ENCODE data around the gene WDR72.

WDR72 gene

GRCh38 chr15:53470743-53471142 lies 288.7 kb downstream of the WDR72 start:
- Histone ChIP-seq H3K36me3 (replicated peaks) (no peaks in the 10 kb centered on the region), H3K27me3 (ENCODE audit: low read depth) (no peaks in the 10 kb centered on the region), H3K4me3 (no peak overlapping the region), H3K4me1 (no peaks in the 10 kb centered on the region), H3K9me3 (no peaks in the 10 kb centered on the region)
- DNase-seq (ENCODE audit: low spot score in 2 of 2), result no peak
- in situ Hi-C loops (cut with MboI; ENCODE audit: low sequenced_read_pairs), result no loop called here

DNA sequence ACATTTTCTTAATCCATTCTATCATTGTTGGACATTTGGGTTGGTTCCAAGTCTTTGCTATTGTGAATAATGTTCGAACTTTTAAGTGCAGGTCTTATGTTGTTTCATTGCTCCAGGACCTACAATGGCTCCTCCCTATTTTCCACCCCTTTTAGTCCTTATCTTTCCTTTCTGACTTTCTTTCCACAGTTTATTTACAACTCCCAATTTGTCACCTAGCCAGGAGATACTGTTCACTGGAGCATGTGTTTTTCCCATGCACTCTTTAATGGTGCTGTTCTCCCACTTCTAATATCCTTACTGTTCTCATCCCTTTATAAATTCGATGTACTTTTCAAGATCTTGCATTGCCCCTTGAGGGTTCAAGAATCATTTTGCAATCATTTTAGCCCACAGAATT lies 290.0 kb downstream of the WDR72 start:
- in situ Hi-C loops (cut with MboI; ENCODE audit: low sequenced_read_pairs), result no loop called here
- H3K9me3 ChIP-seq, result no peaks in the 10 kb centered on the region
- no peaks in the 10 kb centered on the region for H3K36me3 ChIP-seq (replicated peaks)
- no peaks in the 10 kb centered on the region for H3K27me3 ChIP-seq (ENCODE audit: low read depth)
- no peaks in the 10 kb centered on the region for H3K4me1 ChIP-seq
- no peak for DNase-seq (ENCODE audit: low spot score in 2 of 2)
- no peak overlapping the region for H3K4me3 ChIP-seq
